ENCODE data around the gene CHST1. TPM values are rescaled to one million over a fixed set of nuclear protein-coding genes. Genes with fewer than 3 reads are reported as not detected.

Gene CHST1
- total RNA-seq, 2 experiments from 2014 or later: not detected

- no peaks in the 10 kb centered on the region for H3K9me2 ChIP-seq (ENCODE audit: insufficient read depth, low read length)
- no peaks in the 10 kb centered on the region for H3K36me3 ChIP-seq (ENCODE audit: insufficient read depth, low read length)
- intact Hi-C loops (cut with micrococcal nuclease; ENCODE audit: unreplicated experiment): no loop called here
- H3K9me3 ChIP-seq (ENCODE audit: low read length): no peaks in the 10 kb centered on the region
- H4K20me1 ChIP-seq (ENCODE audit: insufficient read depth, low read length): no peaks in the 10 kb centered on the region
- POLR2A ChIA-PET: no interaction called here
- no peak overlapping the region for H3K4me3 ChIP-seq (ENCODE audit: low read depth, low read length, poor library complexity, severe bottlenecking)
- no peak overlapping the region for H3K27ac ChIP-seq (ENCODE audit: low read depth, low read length, poor library complexity, severe bottlenecking)
- no peaks in the 10 kb centered on the region for H3K4me1 ChIP-seq (ENCODE audit: insufficient read depth, low read length, poor library complexity, severe bottlenecking)
- BruUV-seq (replicated peaks): no TSS peak
- no peak overlapping the region for H3K4me2 ChIP-seq (ENCODE audit: low read length)
- no peak for DNase-seq (ENCODE audit: low spot score)
- CTCF ChIA-PET (ENCODE audit: unreplicated experiment): no interaction called here
- no peaks in the 10 kb centered on the region for H3K79me2 ChIP-seq (ENCODE audit: insufficient read depth, low read depth, low read length)
- H2AFZ ChIP-seq (ENCODE audit: low read length): no peak overlapping the region
- no peak for TF ChIP-seq EZH2phosphoT487 (IDR thresholded peaks at IDR 0.05; ENCODE audit: borderline replicate concordance, low read depth, low read length)
- TF ChIP-seq, protein P1, sequence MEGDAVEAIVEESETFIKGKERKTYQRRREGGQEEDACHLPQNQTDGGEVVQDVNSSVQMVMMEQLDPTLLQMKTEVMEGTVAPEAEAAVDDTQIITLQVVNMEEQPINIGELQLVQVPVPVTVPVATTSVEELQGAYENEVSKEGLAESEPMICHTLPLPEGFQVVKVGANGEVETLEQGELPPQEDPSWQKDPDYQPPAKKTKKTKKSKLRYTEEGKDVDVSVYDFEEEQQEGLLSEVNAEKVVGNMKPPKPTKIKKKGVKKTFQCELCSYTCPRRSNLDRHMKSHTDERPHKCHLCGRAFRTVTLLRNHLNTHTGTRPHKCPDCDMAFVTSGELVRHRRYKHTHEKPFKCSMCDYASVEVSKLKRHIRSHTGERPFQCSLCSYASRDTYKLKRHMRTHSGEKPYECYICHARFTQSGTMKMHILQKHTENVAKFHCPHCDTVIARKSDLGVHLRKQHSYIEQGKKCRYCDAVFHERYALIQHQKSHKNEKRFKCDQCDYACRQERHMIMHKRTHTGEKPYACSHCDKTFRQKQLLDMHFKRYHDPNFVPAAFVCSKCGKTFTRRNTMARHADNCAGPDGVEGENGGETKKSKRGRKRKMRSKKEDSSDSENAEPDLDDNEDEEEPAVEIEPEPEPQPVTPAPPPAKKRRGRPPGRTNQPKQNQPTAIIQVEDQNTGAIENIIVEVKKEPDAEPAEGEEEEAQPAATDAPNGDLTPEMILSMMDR (conservative IDR thresholded peaks at IDR 0.05; ENCODE audit: low read length): no peak
Measured at GRCh38 chr11:45615182-45615792, 50.1 kb downstream of the CHST1 start.

DNA sequence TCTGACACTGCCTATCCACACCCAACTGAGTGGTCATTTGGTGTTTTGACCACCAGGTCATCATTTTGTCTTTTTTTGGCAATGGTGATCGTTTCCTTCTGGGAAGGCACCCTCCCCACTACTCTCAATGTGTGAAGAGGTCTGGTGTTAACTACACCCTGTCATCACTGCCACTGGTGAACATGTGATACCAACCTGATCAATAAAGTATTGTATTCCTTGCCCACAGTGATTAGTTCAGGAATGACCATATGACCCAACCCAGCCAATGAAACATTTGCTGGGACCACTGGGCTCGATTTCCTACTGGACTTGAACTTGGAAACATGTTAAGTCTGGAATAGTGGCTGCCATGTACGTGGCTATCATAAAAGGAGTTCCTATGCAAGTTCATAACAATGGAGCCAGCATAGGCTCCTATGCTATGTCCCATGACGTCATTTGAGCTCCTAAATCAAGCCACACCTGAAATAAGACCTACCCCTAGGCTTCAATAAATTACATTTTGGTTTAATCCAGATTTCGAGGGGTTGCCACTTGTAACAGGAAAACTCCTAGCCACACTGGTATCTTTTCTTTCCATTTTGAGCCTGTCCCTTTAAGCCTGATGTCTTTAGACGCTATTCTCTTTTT lies 51.1 kb downstream of the CHST1 start:
- POLR2A ChIA-PET: no interaction called here

GRCh38 chr11:45610627-45611026 lies 54.8 kb downstream of the CHST1 start:
- H3K4me1 ChIP-seq (ENCODE audit: insufficient read depth, low read length, poor library complexity, severe bottlenecking): no peaks in the 10 kb centered on the region
- H3K4me2 ChIP-seq (ENCODE audit: low read length): no peak overlapping the region
- TF ChIP-seq, protein P1 (conservative IDR thresholded peaks at IDR 0.05; ENCODE audit: low read length): no peak
- TF ChIP-seq EZH2phosphoT487 (IDR thresholded peaks at IDR 0.05; ENCODE audit: borderline replicate concordance, low read depth, low read length): no peak
- ChIA-PET POLR2A (no interaction called here), CTCF (ENCODE audit: unreplicated experiment) (no interaction called here)
- H3K4me3 ChIP-seq (ENCODE audit: low read depth, low read length, poor library complexity, severe bottlenecking): no peak overlapping the region
- no peak overlapping the region for H2AFZ ChIP-seq (ENCODE audit: low read length)
- BruUV-seq (replicated peaks): no TSS peak
- no peak overlapping the region for H3K27ac ChIP-seq (ENCODE audit: low read depth, low read length, poor library complexity, severe bottlenecking)
- no peak for DNase-seq (ENCODE audit: low spot score)
- intact Hi-C loops (cut with micrococcal nuclease; ENCODE audit: unreplicated experiment): no loop called here
- no peaks in the 10 kb centered on the region for H3K9me3 ChIP-seq (ENCODE audit: low read length)
- H3K79me2 ChIP-seq (ENCODE audit: insufficient read depth, low read depth, low read length): no peaks in the 10 kb centered on the region
- H4K20me1 ChIP-seq (ENCODE audit: insufficient read depth, low read length): no peaks in the 10 kb centered on the region
- no peaks in the 10 kb centered on the region for H3K9me2 ChIP-seq (ENCODE audit: insufficient read depth, low read length)
- H3K36me3 ChIP-seq (ENCODE audit: insufficient read depth, low read length): no peaks in the 10 kb centered on the region

More for the DNA sequence above, 51.1 kb downstream of the CHST1 start:
- Histone ChIP-seq H3K4me3 (ENCODE audit: low read depth, low read length, poor library complexity, severe bottlenecking) (no peak overlapping the region), H3K36me3 (ENCODE audit: insufficient read depth, low read length) (no peaks in the 10 kb centered on the region), H3K27ac (ENCODE audit: low read depth, low read length, poor library complexity, severe bottlenecking) (no peak overlapping the region), H3K4me2 (ENCODE audit: low read length) (no peak overlapping the region), H3K4me1 (ENCODE audit: insufficient read depth, low read length, poor library complexity, severe bottlenecking) (no peaks in the 10 kb centered on the region), H3K79me2 (ENCODE audit: insufficient read depth, low read depth, low read length) (no peaks in the 10 kb centered on the region), H2AFZ (ENCODE audit: low read length) (no peak overlapping the region), H3K9me2 (ENCODE audit: insufficient read depth, low read length) (no peaks in the 10 kb centered on the region), H4K20me1 (ENCODE audit: insufficient read depth, low read length) (no peaks in the 10 kb centered on the region), H3K9me3 (ENCODE audit: low read length) (no peaks in the 10 kb centered on the region)
- no TSS peak for BruUV-seq (replicated peaks)
- CTCF ChIA-PET (ENCODE audit: unreplicated experiment): no interaction called here
- TF ChIP-seq, protein P1 (conservative IDR thresholded peaks at IDR 0.05; ENCODE audit: low read length): no peak
- TF ChIP-seq EZH2phosphoT487 (IDR thresholded peaks at IDR 0.05; ENCODE audit: borderline replicate concordance, low read depth, low read length): no peak
- intact Hi-C loops (cut with micrococcal nuclease; ENCODE audit: unreplicated experiment): no loop called here
- no peak for DNase-seq (ENCODE audit: low spot score)

All from OCI-LY7 (cell line).